Nephron progenitor cell (in vitro differentiated cells): Measurements from ENCODE around the gene DDR2.
A peak's percentile ranks its signal among the peaks of the same experiment; 100 is the strongest.

Experiments used
- DNase-seq: peaks from one replicate; pipeline ENCODE4 v3.0.0; 2021
- H3K27ac Mint-ChIP-seq: 2 replicates; pipeline ENCODE4 v1.8.0; 2021; ENCODE audit warnings: mild to moderate bottlenecking, moderate library complexity, mixed read lengths
- H3K27me3 Mint-ChIP-seq: 2 replicates; pipeline ENCODE4 v1.8.0; 2021; ENCODE audit warnings: mild to moderate bottlenecking, low read depth, mixed read lengths; ENCODE audit not compliant: poor library complexity
- H3K36me3 Mint-ChIP-seq: 2 replicates; pipeline ENCODE4 v1.8.0; 2021; ENCODE audit warnings: low read depth, mixed read lengths
- H3K4me1 Mint-ChIP-seq: 2 replicates; pipeline ENCODE4 v1.8.0; 2021; ENCODE audit warnings: mixed read lengths
- H3K4me3 Mint-ChIP-seq: 2 replicates; pipeline ENCODE4 v1.8.0; 2021; ENCODE audit warnings: mild to moderate bottlenecking, moderate library complexity, mixed read lengths
- H3K9me3 Mint-ChIP-seq: 2 replicates; pipeline ENCODE4 v1.8.0; 2021; ENCODE audit warnings: mild to moderate bottlenecking, moderate library complexity, mixed read lengths
- TF ChIP-seq, protein P1 (sequence below): fragments of 200-600 bp; sonication (generic); IDR thresholded peaks from 2 replicates; pipeline ENCODE4 v1.5.0; 2021; ENCODE audit warnings: antibody characterized with exemption

Gene DDR2

DNA sequence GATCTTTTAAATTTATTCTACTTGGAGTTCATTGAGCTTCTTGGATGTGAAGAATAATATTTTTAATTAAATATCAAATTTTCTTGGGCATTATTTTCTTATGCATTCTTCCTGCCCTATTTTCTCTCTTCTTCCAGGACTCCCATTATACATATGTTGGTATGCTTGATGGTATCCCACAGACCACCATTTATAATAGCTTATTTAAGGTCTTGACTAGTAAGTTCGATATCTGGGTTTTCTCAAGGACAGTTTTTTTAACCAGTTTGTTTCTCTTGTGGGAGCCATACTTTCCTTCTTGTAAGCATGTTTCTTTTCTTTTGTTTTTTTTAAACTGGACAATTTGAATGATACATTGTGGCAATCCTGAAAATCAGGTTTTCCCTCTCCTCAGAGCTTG, 15.4 kb upstream of the DDR2 start:
- Mint-ChIP-seq H3K9me3 (peaks cover 46% of the 10 kb centered on the region), H3K36me3 (peaks cover 44% of the 10 kb centered on the region), H3K4me1 (peaks cover 18% of the 10 kb centered on the region), H3K4me3 (no peak overlapping the region), H3K27ac (no peak overlapping the region), H3K27me3 (no peaks in the 10 kb centered on the region)
- DNase-seq, result no peak
- TF ChIP-seq, protein P1, sequence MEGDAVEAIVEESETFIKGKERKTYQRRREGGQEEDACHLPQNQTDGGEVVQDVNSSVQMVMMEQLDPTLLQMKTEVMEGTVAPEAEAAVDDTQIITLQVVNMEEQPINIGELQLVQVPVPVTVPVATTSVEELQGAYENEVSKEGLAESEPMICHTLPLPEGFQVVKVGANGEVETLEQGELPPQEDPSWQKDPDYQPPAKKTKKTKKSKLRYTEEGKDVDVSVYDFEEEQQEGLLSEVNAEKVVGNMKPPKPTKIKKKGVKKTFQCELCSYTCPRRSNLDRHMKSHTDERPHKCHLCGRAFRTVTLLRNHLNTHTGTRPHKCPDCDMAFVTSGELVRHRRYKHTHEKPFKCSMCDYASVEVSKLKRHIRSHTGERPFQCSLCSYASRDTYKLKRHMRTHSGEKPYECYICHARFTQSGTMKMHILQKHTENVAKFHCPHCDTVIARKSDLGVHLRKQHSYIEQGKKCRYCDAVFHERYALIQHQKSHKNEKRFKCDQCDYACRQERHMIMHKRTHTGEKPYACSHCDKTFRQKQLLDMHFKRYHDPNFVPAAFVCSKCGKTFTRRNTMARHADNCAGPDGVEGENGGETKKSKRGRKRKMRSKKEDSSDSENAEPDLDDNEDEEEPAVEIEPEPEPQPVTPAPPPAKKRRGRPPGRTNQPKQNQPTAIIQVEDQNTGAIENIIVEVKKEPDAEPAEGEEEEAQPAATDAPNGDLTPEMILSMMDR, result no peak

DNA sequence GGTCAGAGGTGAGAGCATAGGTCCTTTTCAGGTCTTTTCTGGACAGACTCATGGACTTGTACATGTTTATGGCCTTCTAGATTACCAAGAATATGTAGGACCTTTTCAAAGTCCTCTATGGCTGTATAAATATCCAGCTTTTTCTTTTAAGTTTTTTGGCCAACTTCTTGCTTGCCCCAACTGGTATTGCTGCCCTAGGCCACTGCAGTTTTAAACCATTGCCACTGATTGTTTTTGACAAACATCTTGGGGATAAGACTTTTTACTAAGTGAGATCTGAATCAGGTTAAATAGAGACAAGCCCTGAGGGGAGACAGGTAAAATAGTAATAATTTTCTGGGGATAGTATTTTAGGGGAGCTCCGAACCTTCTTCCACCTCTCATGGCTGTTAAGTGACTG, 14.8 kb upstream of the DDR2 start:
- DNase-seq, result no peak
- no peak overlapping the region for H3K27ac Mint-ChIP-seq
- H3K4me3 Mint-ChIP-seq, result no peak overlapping the region
- H3K27me3 Mint-ChIP-seq, result no peaks in the 10 kb centered on the region
- TF ChIP-seq, protein P1, result no peak
- peaks cover 46% of the 10 kb centered on the region for H3K9me3 Mint-ChIP-seq
- H3K36me3 Mint-ChIP-seq, result peaks cover 44% of the 10 kb centered on the region
- H3K4me1 Mint-ChIP-seq, result peaks cover 15% of the 10 kb centered on the region

DNA sequence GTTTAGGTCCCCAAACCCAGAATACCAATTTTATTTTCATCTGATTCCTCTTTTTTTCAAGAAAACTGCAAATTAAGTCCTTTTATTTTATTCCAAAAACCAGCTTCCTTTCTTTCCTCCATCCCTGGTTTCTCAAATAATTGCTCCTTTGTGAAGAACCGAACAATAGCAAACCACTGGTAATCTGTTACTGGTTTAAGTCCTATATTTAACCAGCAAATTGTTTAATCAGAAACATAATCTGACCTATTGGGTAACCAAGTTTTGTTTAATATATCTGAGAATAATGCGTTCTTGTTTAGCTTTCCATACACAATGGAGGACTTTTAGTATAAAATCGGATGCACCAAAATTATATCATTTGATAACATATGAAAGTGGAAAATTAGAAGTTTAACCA, 13.2 kb upstream of the DDR2 start:
- H3K36me3 Mint-ChIP-seq, result peaks cover 44% of the 10 kb centered on the region
- TF ChIP-seq, protein P1, result no peak
- peaks cover 46% of the 10 kb centered on the region for H3K9me3 Mint-ChIP-seq
- no peak overlapping the region for H3K27ac Mint-ChIP-seq
- H3K4me1 Mint-ChIP-seq, result peaks cover 15% of the 10 kb centered on the region
- H3K27me3 Mint-ChIP-seq, result no peaks in the 10 kb centered on the region
- DNase-seq, result no peak
- H3K4me3 Mint-ChIP-seq, result no peak overlapping the region

GRCh38 chr1:162621256-162621655, 11.0 kb upstream of the DDR2 start:
- Mint-ChIP-seq H3K27ac (peak overlapping the region; percentile 66), H3K27me3 (peaks cover 4% of the 10 kb centered on the region), H3K36me3 (peaks cover 30% of the 10 kb centered on the region), H3K9me3 (peaks cover 30% of the 10 kb centered on the region), H3K4me1 (peaks cover 15% of the 10 kb centered on the region), H3K4me3 (no peak overlapping the region)
- DNase-seq, result no peak
- TF ChIP-seq, protein P1, result no peak

DNA sequence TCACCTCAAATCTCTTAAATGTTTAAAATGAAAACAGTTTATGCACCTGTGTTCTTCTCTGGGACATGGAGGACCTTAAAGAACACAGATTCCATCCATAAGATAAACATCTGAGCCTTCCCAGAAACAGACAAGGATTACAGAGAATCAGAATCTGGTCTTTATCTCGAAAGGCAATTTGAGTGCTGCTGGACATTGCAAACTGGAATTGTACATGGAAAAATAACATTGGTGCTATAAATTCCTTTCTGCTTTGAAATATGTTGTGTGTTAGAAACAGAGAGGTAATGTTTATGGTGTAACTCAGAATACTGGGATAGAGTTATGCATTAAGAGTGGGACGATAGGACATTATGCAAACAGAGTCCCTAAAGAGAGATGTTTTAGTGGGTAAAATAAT, 6.6 kb upstream of the DDR2 start:
- TF ChIP-seq, protein P1, result no peak
- H3K36me3 Mint-ChIP-seq, result no peaks in the 10 kb centered on the region
- no peak for DNase-seq
- peaks cover 4% of the 10 kb centered on the region for H3K27me3 Mint-ChIP-seq
- H3K9me3 Mint-ChIP-seq, result no peaks in the 10 kb centered on the region
- H3K27ac Mint-ChIP-seq, result no peak overlapping the region
- H3K4me1 Mint-ChIP-seq, result peaks cover 22% of the 10 kb centered on the region
- H3K4me3 Mint-ChIP-seq, result no peak overlapping the region

GRCh38 chr1:162626094-162626493, 6.2 kb upstream of the DDR2 start:
- H3K27ac Mint-ChIP-seq, result no peak overlapping the region
- peaks cover 22% of the 10 kb centered on the region for H3K4me1 Mint-ChIP-seq

More at GRCh38 chr1:162626094-162626493, 6.2 kb upstream of the DDR2 start:
- no peak for DNase-seq
- Mint-ChIP-seq H3K4me3 (no peak overlapping the region), H3K9me3 (no peaks in the 10 kb centered on the region), H3K36me3 (no peaks in the 10 kb centered on the region), H3K27me3 (peaks cover 4% of the 10 kb centered on the region)
- TF ChIP-seq, protein P1, result no peak
